ENCODE data around the gene GBX1. TPM values are rescaled to one million over a fixed set of nuclear protein-coding genes. Genes with fewer than 3 reads are reported as not detected.
A peak's percentile ranks its signal among the peaks of the same experiment; 100 is the strongest.

Gene GBX1
- total RNA-seq, 2 experiments from 2014 or later, result not detected

GRCh38 chr7:151122796-151123157 is 44.7 kb downstream of the GBX1 start:
- no peak for DNase-seq
- Mint-ChIP-seq H3K27me3 (no peaks in the 10 kb centered on the region), H3K27ac (no peak overlapping the region), H3K4me1 (no peaks in the 10 kb centered on the region), H3K4me3 (no peak overlapping the region), H3K9me3 (no peaks in the 10 kb centered on the region), H3K36me3 (peaks cover 9% of the 10 kb centered on the region)

GRCh38 chr7:151122276-151122675 is 45.2 kb downstream of the GBX1 start:
- Mint-ChIP-seq H3K4me3 (no peak overlapping the region), H3K36me3 (peaks cover 9% of the 10 kb centered on the region), H3K4me1 (no peaks in the 10 kb centered on the region), H3K27ac (no peak overlapping the region), H3K9me3 (no peaks in the 10 kb centered on the region), H3K27me3 (no peaks in the 10 kb centered on the region)
- no peak for DNase-seq

- peaks cover 9% of the 10 kb centered on the region for H3K36me3 Mint-ChIP-seq
- H3K9me3 Mint-ChIP-seq, result no peaks in the 10 kb centered on the region
- no peak for DNase-seq
- no peaks in the 10 kb centered on the region for H3K4me1 Mint-ChIP-seq
- H3K4me3 Mint-ChIP-seq, result no peak overlapping the region
- no peaks in the 10 kb centered on the region for H3K27me3 Mint-ChIP-seq
- no peak overlapping the region for H3K27ac Mint-ChIP-seq
Observed at GRCh38 chr7:151121380-151122170, 45.9 kb downstream of the GBX1 start.

- Mint-ChIP-seq H3K27me3 (peaks cover under 1% of the 10 kb centered on the region), H3K36me3 (peaks cover 9% of the 10 kb centered on the region), H3K4me3 (no peak overlapping the region), H3K27ac (no peak overlapping the region), H3K9me3 (no peaks in the 10 kb centered on the region), H3K4me1 (peaks cover under 1% of the 10 kb centered on the region)
- DNase-seq, result no peak
Observed at GRCh38 chr7:151120896-151121295, 46.6 kb downstream of the GBX1 start.

GRCh38 chr7:151119902-151120301 is 47.6 kb downstream of the GBX1 start:
- Mint-ChIP-seq H3K27me3 (peaks cover 4% of the 10 kb centered on the region), H3K4me3 (no peak overlapping the region), H3K9me3 (no peaks in the 10 kb centered on the region), H3K4me1 (peaks cover 3% of the 10 kb centered on the region), H3K36me3 (peaks cover 9% of the 10 kb centered on the region), H3K27ac (no peak overlapping the region)
- no peak for DNase-seq

GRCh38 chr7:151119055-151119415 is 48.5 kb downstream of the GBX1 start:
- no peak overlapping the region for H3K27ac Mint-ChIP-seq
- no peak overlapping the region for H3K4me3 Mint-ChIP-seq
- H3K4me1 Mint-ChIP-seq, result peaks cover 3% of the 10 kb centered on the region
- H3K9me3 Mint-ChIP-seq, result no peaks in the 10 kb centered on the region
- peaks cover 6% of the 10 kb centered on the region for H3K36me3 Mint-ChIP-seq
- no peak for DNase-seq
- peaks cover 4% of the 10 kb centered on the region for H3K27me3 Mint-ChIP-seq

- Mint-ChIP-seq H3K36me3 (peaks cover under 1% of the 10 kb centered on the region), H3K9me3 (no peaks in the 10 kb centered on the region), H3K4me3 (no peak overlapping the region), H3K4me1 (peaks cover 3% of the 10 kb centered on the region), H3K27me3 (peaks cover 10% of the 10 kb centered on the region), H3K27ac (no peak overlapping the region)
- no peak for DNase-seq
Observed at GRCh38 chr7:151118108-151119054, 49.1 kb downstream of the GBX1 start.

- no peak for DNase-seq
- peak overlapping the region; percentile 63 for H3K27ac Mint-ChIP-seq
Observed at GRCh38 chr7:151117565-151117964, 49.9 kb downstream of the GBX1 start.

GRCh38 chr7:151116603-151117440 is 50.7 kb downstream of the GBX1 start:
- H3K27me3 Mint-ChIP-seq, result peaks cover 23% of the 10 kb centered on the region
- peak overlapping the region; percentile 63 for H3K27ac Mint-ChIP-seq
- peak overlapping the region; percentile 51 for H3K4me3 Mint-ChIP-seq

More at GRCh38 chr7:151117565-151117964, 49.9 kb downstream of the GBX1 start:
- Mint-ChIP-seq H3K4me3 (peak overlapping the region; percentile 51), H3K27me3 (peaks cover 16% of the 10 kb centered on the region), H3K4me1 (peaks cover 3% of the 10 kb centered on the region), H3K36me3 (no peaks in the 10 kb centered on the region), H3K9me3 (no peaks in the 10 kb centered on the region)

GRCh38 chr7:151115836-151116418 is 51.6 kb downstream of the GBX1 start:
- H3K27ac Mint-ChIP-seq, result no peak overlapping the region
- H3K36me3 Mint-ChIP-seq, result no peaks in the 10 kb centered on the region
- no peak for DNase-seq
- peaks cover 3% of the 10 kb centered on the region for H3K4me1 Mint-ChIP-seq
- H3K9me3 Mint-ChIP-seq, result no peaks in the 10 kb centered on the region
- peak overlapping the region; percentile 42 for H3K4me3 Mint-ChIP-seq
- peaks cover 23% of the 10 kb centered on the region for H3K27me3 Mint-ChIP-seq

More at GRCh38 chr7:151116603-151117440, 50.7 kb downstream of the GBX1 start:
- peaks cover 3% of the 10 kb centered on the region for H3K4me1 Mint-ChIP-seq
- H3K9me3 Mint-ChIP-seq, result no peaks in the 10 kb centered on the region
- DNase-seq, result no peak
- no peaks in the 10 kb centered on the region for H3K36me3 Mint-ChIP-seq

- no peaks in the 10 kb centered on the region for H3K9me3 Mint-ChIP-seq
- peak overlapping the region; percentile 42 for H3K4me3 Mint-ChIP-seq
- no peak overlapping the region for H3K27ac Mint-ChIP-seq
- peaks cover 6% of the 10 kb centered on the region for H3K4me1 Mint-ChIP-seq
- no peaks in the 10 kb centered on the region for H3K36me3 Mint-ChIP-seq
- DNase-seq, result peak; percentile 68
- H3K27me3 Mint-ChIP-seq, result peaks cover 23% of the 10 kb centered on the region
Observed at GRCh38 chr7:151115121-151115835, 52.2 kb downstream of the GBX1 start.

- H3K4me1 Mint-ChIP-seq, result peaks cover 6% of the 10 kb centered on the region
- no peak for DNase-seq
- no peak overlapping the region for H3K27ac Mint-ChIP-seq
- H3K9me3 Mint-ChIP-seq, result no peaks in the 10 kb centered on the region
- no peaks in the 10 kb centered on the region for H3K36me3 Mint-ChIP-seq
- peak overlapping the region; percentile 37 for H3K4me3 Mint-ChIP-seq
- peaks cover 23% of the 10 kb centered on the region for H3K27me3 Mint-ChIP-seq
Observed at GRCh38 chr7:151114151-151115090, 53.1 kb downstream of the GBX1 start.

Data from activated naive CD8-positive, alpha-beta T cell treated with anti-CD3 and anti-CD28 coated beads for 36 hours (primary cell).